ENCODE data around the gene MINK1. TPM values are rescaled to one million over a fixed set of nuclear protein-coding genes. Genes with fewer than 3 reads are reported as not detected.

Gene MINK1
- total RNA-seq, 3 donors from 2014 or later (not counting 1 experiment from before 2014, with no cell fraction given): 103 to 122 (median 110) TPM

- Mint-ChIP-seq H3K9me3 (no peaks in the 10 kb centered on the region), H3K27me3 (ENCODE audit: low read depth in 2 of 2) (peaks cover 0 to 4% of the 10 kb centered on the region in 2 donors), H3K27ac (peak overlapping the region; percentile 87 to 93), H3K4me1 (peaks cover 56 to 82% of the 10 kb centered on the region in 2 donors), H3K4me3 (peak overlapping the region; percentile 91), H3K36me3 (no peaks in the 10 kb centered on the region)
- ATAC-seq: no peak
- intact Hi-C loops (cut with micrococcal nuclease): no loop called here
- H3K27ac ChIP-seq (ENCODE audit: low read length): peak overlapping the region; percentile 78
- H3K9me3 ChIP-seq (ENCODE audit: control insufficient read depth, insufficient read depth, low read length): no peaks in the 10 kb centered on the region
- WGBS (ENCODE audit: insufficient coverage): 68% methylated on average over 19 of the region's 19 CpGs
- H3K27me3 ChIP-seq (ENCODE audit: control insufficient read depth, insufficient read depth, low read length): no peaks in the 10 kb centered on the region
- H3K36me3 ChIP-seq (ENCODE audit: control insufficient read depth, insufficient read depth, low read length): peaks cover 33% of the 10 kb centered on the region
- DNase-seq: peak in 1 of 2 donors; percentile 44
- peak overlapping the region; percentile 81 for H3K4me3 ChIP-seq (ENCODE audit: low read length)
- H3K4me1 ChIP-seq (ENCODE audit: control insufficient read depth, insufficient read depth, low read length): peaks cover 58% of the 10 kb centered on the region
- TF ChIP-seq CTCF (IDR thresholded peaks at IDR 0.05): no peak
Observed at GRCh38 chr17:4938688-4939545, 105.8 kb downstream of the MINK1 start.

GRCh38 chr17:4939546-4939795 is 106.3 kb downstream of the MINK1 start:
- Histone ChIP-seq H3K4me3 (ENCODE audit: low read length) (peak overlapping the region; percentile 81), H3K27ac (ENCODE audit: low read length) (peak overlapping the region; percentile 78), H3K27me3 (ENCODE audit: control insufficient read depth, insufficient read depth, low read length) (no peaks in the 10 kb centered on the region), H3K36me3 (ENCODE audit: control insufficient read depth, insufficient read depth, low read length) (peaks cover 38% of the 10 kb centered on the region), H3K4me1 (ENCODE audit: control insufficient read depth, insufficient read depth, low read length) (peaks cover 58% of the 10 kb centered on the region), H3K9me3 (ENCODE audit: control insufficient read depth, insufficient read depth, low read length) (no peaks in the 10 kb centered on the region)
- Mint-ChIP-seq H3K4me3 (peak overlapping the region; percentile 91), H3K4me1 (peaks cover 56 to 82% of the 10 kb centered on the region in 2 donors), H3K36me3 (no peaks in the 10 kb centered on the region), H3K27me3 (ENCODE audit: low read depth in 2 of 2) (no peaks in the 10 kb centered on the region), H3K9me3 (no peaks in the 10 kb centered on the region), H3K27ac (peak overlapping the region; percentile 87 to 93)
- under 1% methylated on average over 16 of the region's 16 CpGs for WGBS (ENCODE audit: insufficient coverage)
- intact Hi-C loops (cut with micrococcal nuclease): no loop called here
- DNase-seq (no peak), ATAC-seq (peak in 1 of 3 donors; percentile 1)
- no peak for TF ChIP-seq CTCF (IDR thresholded peaks at IDR 0.05)

GRCh38 chr17:4939796-4940554 is 106.8 kb downstream of the MINK1 start, which contains the start of the genes RNF167 and SLC25A11:
Gene RNF167 (plus strand): TSS chr17:4940268. CDS start chr17:4940910, 642 bp downstream.
Gene SLC25A11 (minus strand): TSS chr17:4940046. CDS start chr17:4939910, 136 bp downstream.
- Histone ChIP-seq H3K36me3 (ENCODE audit: control insufficient read depth, insufficient read depth, low read length) (peaks cover 43% of the 10 kb centered on the region), H3K4me1 (ENCODE audit: control insufficient read depth, insufficient read depth, low read length) (peaks cover 60% of the 10 kb centered on the region), H3K9me3 (ENCODE audit: control insufficient read depth, insufficient read depth, low read length) (no peaks in the 10 kb centered on the region), H3K27ac (ENCODE audit: low read length) (peak within 1 kb of the TSS; percentile 78), H3K4me3 (ENCODE audit: low read length) (peak within 1 kb of the TSS; percentile 91), H3K27me3 (ENCODE audit: control insufficient read depth, insufficient read depth, low read length) (no peaks in the 10 kb centered on the region)
- H3K4me3 Mint-ChIP-seq: peak within 1 kb of the TSS; percentile 91
- peak within 1 kb of the TSS; percentile 87 to 93 for H3K27ac Mint-ChIP-seq
- no peaks in the 10 kb centered on the region for H3K36me3 Mint-ChIP-seq
- intact Hi-C loops (cut with micrococcal nuclease): loop anchor here (1.0 kb wide), 2 partner anchors 8 to 27 kb away; partner anchors contain the start of genes PFN1 and SPAG7
- DNase-seq: peak; percentile 93 to 99
- peak; percentile 84 to 95 (median 87) for ATAC-seq
- no peaks in the 10 kb centered on the region for H3K27me3 Mint-ChIP-seq (ENCODE audit: low read depth in 2 of 2)
- WGBS (ENCODE audit: insufficient coverage): under 1% methylated on average over 72 of the region's 72 CpGs
- no peaks in the 10 kb centered on the region for H3K9me3 Mint-ChIP-seq
- TF ChIP-seq CTCF (IDR thresholded peaks at IDR 0.05): no peak
- peaks cover 57 to 84% of the 10 kb centered on the region in 2 donors for H3K4me1 Mint-ChIP-seq
